Panc1 (cell line): ENCODE data around the gene PARS2. TPM values are rescaled to one million over a fixed set of nuclear protein-coding genes. Genes with fewer than 3 reads are reported as not detected.

Experiments used
- ATAC-seq: fragments of 200-7000 bp; cut with Tn5 transposase; 2 replicates; pipeline ENCODE4 v1.9.1; 2020; ENCODE audit warnings: mild to moderate bottlenecking, moderate library complexity
- BruUV-seq: library from RNA; stranded (reverse); fragments of 400-500 nt; replicated peaks from 2 replicates; lab custom pipeline; 2021; lab: Mats Ljungman, UMichigan
- CTCF ChIA-PET: fragments of 300-600 bp; sonication (Branson Sonifier 250); formaldehyde crosslinking; loops from one replicate; lab custom pipeline; 2022; ENCODE audit warnings: antibody characterized with exemption; lab: Charles Lee
- POLR2A ChIA-PET: fragments of 300-600 bp; sonication (Branson Sonifier 250); formaldehyde crosslinking; loops from one replicate; lab custom pipeline; 2022; ENCODE audit warnings: antibody characterized with exemption; lab: Charles Lee
- DNase-seq: peaks from one replicate; pipeline ENCODE4 v3.0.0-alpha.2; 2010; ENCODE audit warnings: low read depth, low spot score
- H3K27ac ChIP-seq: 2 replicates; pipeline ENCODE4 v1.5.1; 2011; ENCODE audit warnings: mild to moderate bottlenecking, low read length, inconsistent platforms
- H3K27me3 ChIP-seq: fragments of 200-500 bp; sonication (Bioruptor generic); 2 replicates; pipeline ENCODE4 v1.6.0; 2014; ENCODE audit warnings: low read length, inconsistent platforms; ENCODE audit not compliant: control insufficient read depth, insufficient read depth
- H3K36me3 ChIP-seq: fragments of 200-500 bp; sonication (Bioruptor generic); 2 replicates; pipeline ENCODE4 v1.5.1; 2014; ENCODE audit warnings: inconsistent platforms, mild to moderate bottlenecking, low read length, moderate library complexity; ENCODE audit not compliant: control insufficient read depth, insufficient read depth
- H3K4me1 ChIP-seq: 2 replicates; pipeline ENCODE4 v1.5.1; 2011; ENCODE audit warnings: inconsistent platforms, mild to moderate bottlenecking, low read length, moderate library complexity; ENCODE audit not compliant: control insufficient read depth, insufficient read depth
- H3K4me3 ChIP-seq, 2 experiments: 2 replicates each; pipeline ENCODE4 v1.5.1; 2011 to 2012; ENCODE audit warnings: low read depth in 2 of 2, low read length in 2 of 2, mild to moderate bottlenecking in 2 of 2, inconsistent platforms in 1 of 2, moderate library complexity in 1 of 2
- H3K9me3 ChIP-seq: fragments of 200-500 bp; sonication (Bioruptor generic); 2 replicates; pipeline ENCODE4 v1.5.1; 2014; ENCODE audit warnings: low read depth, mild to moderate bottlenecking, inconsistent platforms, low read length, moderate library complexity; ENCODE audit not compliant: control insufficient read depth, insufficient read depth
- POLR2AphosphoS5 ChIP-seq: IDR thresholded peaks from 2 replicates; pipeline ENCODE4 v1.6.1; 2012; ENCODE audit warnings: mild to moderate bottlenecking, low read depth, low read length, moderate library complexity
- SIN3A ChIP-seq: IDR thresholded peaks from 2 replicates; pipeline ENCODE4 v1.6.1; 2012; ENCODE audit warnings: low read depth, mild to moderate bottlenecking, low read length, moderate library complexity, borderline replicate concordance; ENCODE audit not compliant: insufficient read depth
- TCF7L2 ChIP-seq: IDR thresholded peaks from 2 replicates; pipeline ENCODE4 v1.6.1; 2011; ENCODE audit warnings: mild to moderate bottlenecking, low read depth, low read length, inconsistent platforms
- in situ Hi-C: cut with HindIII; loops from 2 replicates; pipeline ENCODE4 v1.10.0; 2016; ENCODE audit warnings: low sequenced_read_pairs, low pct_unique_long_range_greater_than_20kb
- intact Hi-C: fragments of 100-400 bp; cut with micrococcal nuclease; formaldehyde crosslinking; loops from one replicate; pipeline ENCODE4 v1.10.0; 2022; ENCODE audit not compliant: unreplicated experiment
- total RNA-seq: library from RNA; stranded (reverse); gene quantifications from one replicate; pipeline ENCODE4 v1.2.1, GENCODE V29; 2021; ENCODE audit not compliant: unreplicated experiment
- TF ChIP-seq, protein P1 (sequence below): fragments of 450-650 bp; IDR thresholded peaks from 2 replicates; pipeline ENCODE4 v1.5.1; 2017; ENCODE audit warnings: mild to moderate bottlenecking
- TF ChIP-seq, protein P2 (sequence below), 2 experiments: IDR thresholded peaks; 2 replicates each; pipeline ENCODE4 v1.6.1; 2011 to 2012; ENCODE audit warnings: low read depth in 2 of 2, control low read depth in 1 of 2, low read length in 1 of 2, mild to moderate bottlenecking in 1 of 2, moderate library complexity in 1 of 2; ENCODE audit not compliant: insufficient read depth in 1 of 2

Gene PARS2
- total RNA-seq, 1 experiment from 2014 or later: 4.4 TPM

DNA sequence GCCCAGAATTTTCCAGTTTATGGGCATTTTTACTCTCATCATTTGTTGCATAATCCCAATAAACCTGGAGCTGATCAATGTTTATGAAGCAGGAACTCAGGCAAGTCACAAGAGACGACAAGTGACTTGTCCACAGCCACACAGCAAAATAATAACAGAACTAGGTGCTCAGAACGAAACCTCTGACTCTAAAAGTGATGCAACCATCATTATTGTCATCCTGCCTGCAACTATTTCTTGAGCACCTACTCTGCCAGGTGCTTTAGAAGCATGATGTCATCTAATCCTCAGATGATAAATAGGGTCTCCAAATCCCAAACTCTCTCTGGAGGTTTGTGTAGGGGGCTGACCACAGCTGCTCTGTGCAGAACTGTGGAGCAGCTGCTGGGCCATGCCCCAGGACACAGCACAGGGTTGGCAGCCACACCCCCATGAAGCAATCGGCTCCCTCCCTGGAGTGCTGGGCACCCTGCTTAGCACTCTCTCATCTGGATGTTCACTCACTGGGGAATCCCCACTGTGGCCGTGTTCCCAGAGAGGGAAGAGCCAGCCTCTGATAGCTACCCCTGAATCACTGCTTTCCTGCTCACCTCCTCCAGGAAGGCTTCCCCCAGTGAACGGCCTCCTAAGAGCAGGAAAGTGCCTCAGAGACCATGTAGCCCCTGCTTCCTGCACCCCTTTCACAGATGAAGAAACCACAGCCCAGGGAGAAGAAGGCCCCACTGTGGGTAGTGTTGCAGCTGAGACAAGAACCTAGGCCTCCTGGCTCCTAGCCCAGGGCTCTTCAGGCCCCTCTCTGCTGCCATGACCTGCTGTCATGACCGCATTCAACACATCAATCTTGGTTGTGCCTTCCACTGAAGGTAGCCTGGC, 34.7 kb upstream of the PARS2 start:
- ChIA-PET POLR2A (no interaction called here), CTCF (no interaction called here)
- Histone ChIP-seq H3K27ac (no peak overlapping the region), H3K36me3 (no peaks in the 10 kb centered on the region), H3K9me3 (no peaks in the 10 kb centered on the region), H3K27me3 (no peaks in the 10 kb centered on the region), H3K4me3 (no peak overlapping the region), H3K4me1 (no peaks in the 10 kb centered on the region; the same call in 1 of the 2 replicates)
- no peak for DNase-seq
- intact Hi-C loops: no loop called here
- no peak for ATAC-seq
- in situ Hi-C loops: no loop called here
- no TSS peak for BruUV-seq
- TF ChIP-seq TCF7L2 (no peak), SIN3A (no peak), POLR2AphosphoS5 (no peak)
- TF ChIP-seq, protein P1, sequence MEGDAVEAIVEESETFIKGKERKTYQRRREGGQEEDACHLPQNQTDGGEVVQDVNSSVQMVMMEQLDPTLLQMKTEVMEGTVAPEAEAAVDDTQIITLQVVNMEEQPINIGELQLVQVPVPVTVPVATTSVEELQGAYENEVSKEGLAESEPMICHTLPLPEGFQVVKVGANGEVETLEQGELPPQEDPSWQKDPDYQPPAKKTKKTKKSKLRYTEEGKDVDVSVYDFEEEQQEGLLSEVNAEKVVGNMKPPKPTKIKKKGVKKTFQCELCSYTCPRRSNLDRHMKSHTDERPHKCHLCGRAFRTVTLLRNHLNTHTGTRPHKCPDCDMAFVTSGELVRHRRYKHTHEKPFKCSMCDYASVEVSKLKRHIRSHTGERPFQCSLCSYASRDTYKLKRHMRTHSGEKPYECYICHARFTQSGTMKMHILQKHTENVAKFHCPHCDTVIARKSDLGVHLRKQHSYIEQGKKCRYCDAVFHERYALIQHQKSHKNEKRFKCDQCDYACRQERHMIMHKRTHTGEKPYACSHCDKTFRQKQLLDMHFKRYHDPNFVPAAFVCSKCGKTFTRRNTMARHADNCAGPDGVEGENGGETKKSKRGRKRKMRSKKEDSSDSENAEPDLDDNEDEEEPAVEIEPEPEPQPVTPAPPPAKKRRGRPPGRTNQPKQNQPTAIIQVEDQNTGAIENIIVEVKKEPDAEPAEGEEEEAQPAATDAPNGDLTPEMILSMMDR: no peak

DNA sequence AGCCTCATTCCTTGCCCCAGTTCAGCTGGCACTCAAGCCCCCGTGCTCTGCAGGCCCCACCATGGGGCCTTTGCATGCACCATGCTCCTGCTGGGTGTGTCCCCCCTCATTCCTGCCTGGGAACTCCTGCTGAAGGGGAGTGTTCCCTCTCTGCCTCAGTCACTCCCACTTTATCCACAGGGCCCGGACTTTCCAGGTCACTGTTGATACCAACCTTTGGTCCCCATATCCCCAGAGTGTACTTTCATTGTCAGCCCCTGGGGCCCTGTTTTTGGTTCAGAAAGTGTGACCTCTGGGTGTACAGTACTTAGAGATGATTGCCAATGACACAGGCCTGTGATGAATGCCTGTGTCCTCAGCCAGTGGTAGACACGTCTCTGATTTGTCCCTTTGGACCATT, 33.9 kb upstream of the PARS2 start:
- H3K4me3 ChIP-seq: no peak overlapping the region
- no peak for ATAC-seq

More for the DNA sequence above, 33.9 kb upstream of the PARS2 start:
- in situ Hi-C loops (no loop called here), intact Hi-C loops (no loop called here)
- TF ChIP-seq POLR2AphosphoS5 (no peak), TCF7L2 (no peak), SIN3A (no peak)
- TF ChIP-seq, protein P2, sequence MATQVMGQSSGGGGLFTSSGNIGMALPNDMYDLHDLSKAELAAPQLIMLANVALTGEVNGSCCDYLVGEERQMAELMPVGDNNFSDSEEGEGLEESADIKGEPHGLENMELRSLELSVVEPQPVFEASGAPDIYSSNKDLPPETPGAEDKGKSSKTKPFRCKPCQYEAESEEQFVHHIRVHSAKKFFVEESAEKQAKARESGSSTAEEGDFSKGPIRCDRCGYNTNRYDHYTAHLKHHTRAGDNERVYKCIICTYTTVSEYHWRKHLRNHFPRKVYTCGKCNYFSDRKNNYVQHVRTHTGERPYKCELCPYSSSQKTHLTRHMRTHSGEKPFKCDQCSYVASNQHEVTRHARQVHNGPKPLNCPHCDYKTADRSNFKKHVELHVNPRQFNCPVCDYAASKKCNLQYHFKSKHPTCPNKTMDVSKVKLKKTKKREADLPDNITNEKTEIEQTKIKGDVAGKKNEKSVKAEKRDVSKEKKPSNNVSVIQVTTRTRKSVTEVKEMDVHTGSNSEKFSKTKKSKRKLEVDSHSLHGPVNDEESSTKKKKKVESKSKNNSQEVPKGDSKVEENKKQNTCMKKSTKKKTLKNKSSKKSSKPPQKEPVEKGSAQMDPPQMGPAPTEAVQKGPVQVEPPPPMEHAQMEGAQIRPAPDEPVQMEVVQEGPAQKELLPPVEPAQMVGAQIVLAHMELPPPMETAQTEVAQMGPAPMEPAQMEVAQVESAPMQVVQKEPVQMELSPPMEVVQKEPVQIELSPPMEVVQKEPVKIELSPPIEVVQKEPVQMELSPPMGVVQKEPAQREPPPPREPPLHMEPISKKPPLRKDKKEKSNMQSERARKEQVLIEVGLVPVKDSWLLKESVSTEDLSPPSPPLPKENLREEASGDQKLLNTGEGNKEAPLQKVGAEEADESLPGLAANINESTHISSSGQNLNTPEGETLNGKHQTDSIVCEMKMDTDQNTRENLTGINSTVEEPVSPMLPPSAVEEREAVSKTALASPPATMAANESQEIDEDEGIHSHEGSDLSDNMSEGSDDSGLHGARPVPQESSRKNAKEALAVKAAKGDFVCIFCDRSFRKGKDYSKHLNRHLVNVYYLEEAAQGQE (IDR thresholded peaks at IDR 0.05; ENCODE audit: insufficient read depth in 1 of 2, low read depth in 2 of 2, low read length in 1 of 2): no peak
- TF ChIP-seq, protein P1: no peak
- Histone ChIP-seq H3K9me3 (no peaks in the 10 kb centered on the region), H3K27ac (no peak overlapping the region), H3K36me3 (no peaks in the 10 kb centered on the region), H3K27me3 (no peaks in the 10 kb centered on the region), H3K4me1 (no peaks in the 10 kb centered on the region; the same call in 1 of the 2 replicates)
- DNase-seq: no peak
- BruUV-seq: no TSS peak
- POLR2A ChIA-PET: no interaction called here
- CTCF ChIA-PET: no interaction called here
